PC-9 (cell line): ENCODE data around the gene SERPINH1. TPM values are rescaled to one million over a fixed set of nuclear protein-coding genes. Genes with fewer than 3 reads are reported as not detected.

Source experiments
- BruUV-seq: library from RNA; stranded (reverse); fragments of 400-500 nt; replicated peaks from 2 replicates; lab custom pipeline; 2021; lab: Mats Ljungman, UMichigan
- CTCF ChIA-PET: fragments of 300-600 bp; sonication (Branson Sonifier 250); formaldehyde crosslinking; loops from one replicate; lab custom pipeline; 2022; ENCODE audit warnings: antibody characterized with exemption; lab: Charles Lee
- POLR2A ChIA-PET: fragments of 300-600 bp; sonication (Branson Sonifier 250); formaldehyde crosslinking; loops from one replicate; lab custom pipeline; 2022; ENCODE audit warnings: antibody characterized with exemption; ENCODE audit not compliant: unreplicated experiment; lab: Charles Lee
- DNase-seq, 2 experiments: peaks; one replicate each; pipeline versions ENCODE4 v3.0.0 to v3.0.0-alpha.2; 2015 to 2022; ENCODE audit warnings: mixed read lengths in 1 of 2
- H2AFZ ChIP-seq: fragments of 200-600 bp; sonication (generic); 2 replicates; pipeline ENCODE4 v1.8.1; 2017; ENCODE audit warnings: antibody characterized with exemption
- H3F3A ChIP-seq: fragments of 200-600 bp; sonication (generic); 2 replicates; pipeline ENCODE4 v1.8.1; 2017; ENCODE audit warnings: antibody characterized with exemption, mild to moderate bottlenecking, low read depth; ENCODE audit not compliant: insufficient read depth
- H3K27ac ChIP-seq: fragments of 200-600 bp; sonication (generic); 2 replicates; pipeline ENCODE4 v1.6.1; 2016; ENCODE audit warnings: mixed run types
- H3K27me3 ChIP-seq: fragments of 200-600 bp; sonication (generic); 2 replicates; pipeline ENCODE4 v1.6.1; 2016; ENCODE audit warnings: low read depth, mixed run types; ENCODE audit not compliant: insufficient read depth
- H3K36me3 ChIP-seq: fragments of 200-600 bp; sonication (generic); 2 replicates; pipeline ENCODE4 v1.6.1; 2016; ENCODE audit warnings: low read depth, mixed run types
- H3K4me1 ChIP-seq: fragments of 200-600 bp; sonication (generic); replicated peaks from 2 replicates; pipeline ENCODE4 v1.6.1; 2016; ENCODE audit warnings: mixed run types; ENCODE audit not compliant: insufficient read depth
- H3K4me2 ChIP-seq: fragments of 200-600 bp; sonication (generic); 2 replicates; pipeline ENCODE4 v1.6.1; 2017; ENCODE audit warnings: mixed run types
- H3K4me3 ChIP-seq: fragments of 200-600 bp; sonication (generic); 2 replicates; pipeline ENCODE4 v1.6.1; 2016; ENCODE audit warnings: mixed run types
- H3K79me2 ChIP-seq: fragments of 200-600 bp; sonication (generic); 2 replicates; pipeline ENCODE4 v1.6.1; 2017; ENCODE audit warnings: low read depth, mixed run types
- H3K9me2 ChIP-seq: fragments of 200-600 bp; sonication (generic); 2 replicates; pipeline ENCODE4 v1.8.1; 2017; ENCODE audit warnings: mild to moderate bottlenecking; ENCODE audit not compliant: insufficient read depth
- H3K9me3 ChIP-seq: fragments of 200-600 bp; sonication (generic); 2 replicates; pipeline ENCODE4 v1.8.1; 2016; ENCODE audit warnings: low read depth; ENCODE audit not compliant: insufficient read depth
- H4K20me1 ChIP-seq: fragments of 200-600 bp; sonication (generic); 2 replicates; pipeline ENCODE4 v1.8.1; 2017; ENCODE audit not compliant: insufficient read depth
- EZH2 ChIP-seq: fragments of 200-600 bp; sonication (generic); IDR thresholded peaks from 2 replicates; pipeline ENCODE4 v1.8.0; 2017; ENCODE audit warnings: antibody characterized with exemption, low read depth
- intact Hi-C: fragments of 100-400 bp; cut with micrococcal nuclease; formaldehyde crosslinking; loops from one replicate; pipeline ENCODE4 v1.10.0; 2022; ENCODE audit not compliant: unreplicated experiment
- total RNA-seq: library from RNA; stranded (reverse); gene quantifications from 2 replicates; pipeline ENCODE4 v1.2.3, GENCODE V29; 2021
- TF ChIP-seq, protein P1 (sequence below): fragments of 200-600 bp; sonication (generic); conservative IDR thresholded peaks from 2 replicates; pipeline ENCODE4 v1.6.1; 2017; ENCODE audit warnings: mixed run types, antibody characterized with exemption, mild to moderate bottlenecking, moderate library complexity

SERPINH1 gene
- total RNA-seq, 1 experiment from 2014 or later = 152 TPM

GRCh38 chr11:75541193-75542087 lies 20.6 kb upstream of the SERPINH1 start:
- DNase-seq = no peak
- Histone ChIP-seq H3K36me3 (no peaks in the 10 kb centered on the region), H3K4me1 (peaks cover 22% of the 10 kb centered on the region), H3K4me2 (no peak overlapping the region), H3K79me2 (no peaks in the 10 kb centered on the region), H3K27me3 (no peaks in the 10 kb centered on the region), H3K9me3 (no peaks in the 10 kb centered on the region), H3K9me2 (no peaks in the 10 kb centered on the region), H2AFZ (no peak overlapping the region), H3F3A (peaks cover 24% of the 10 kb centered on the region; the same call in 1 of the 2 replicates), H3K27ac (no peak overlapping the region), H4K20me1 (no peaks in the 10 kb centered on the region), H3K4me3 (no peak overlapping the region)
- no TSS peak for BruUV-seq
- intact Hi-C loops = no loop called here
- CTCF ChIA-PET = interaction anchor here (0.6 kb wide), 1 partner anchor 769 kb away, joined by 6 read pairs; no protein-coding TSS in a partner anchor
- POLR2A ChIA-PET = no interaction called here
- no peak for TF ChIP-seq EZH2
- TF ChIP-seq, protein P1, sequence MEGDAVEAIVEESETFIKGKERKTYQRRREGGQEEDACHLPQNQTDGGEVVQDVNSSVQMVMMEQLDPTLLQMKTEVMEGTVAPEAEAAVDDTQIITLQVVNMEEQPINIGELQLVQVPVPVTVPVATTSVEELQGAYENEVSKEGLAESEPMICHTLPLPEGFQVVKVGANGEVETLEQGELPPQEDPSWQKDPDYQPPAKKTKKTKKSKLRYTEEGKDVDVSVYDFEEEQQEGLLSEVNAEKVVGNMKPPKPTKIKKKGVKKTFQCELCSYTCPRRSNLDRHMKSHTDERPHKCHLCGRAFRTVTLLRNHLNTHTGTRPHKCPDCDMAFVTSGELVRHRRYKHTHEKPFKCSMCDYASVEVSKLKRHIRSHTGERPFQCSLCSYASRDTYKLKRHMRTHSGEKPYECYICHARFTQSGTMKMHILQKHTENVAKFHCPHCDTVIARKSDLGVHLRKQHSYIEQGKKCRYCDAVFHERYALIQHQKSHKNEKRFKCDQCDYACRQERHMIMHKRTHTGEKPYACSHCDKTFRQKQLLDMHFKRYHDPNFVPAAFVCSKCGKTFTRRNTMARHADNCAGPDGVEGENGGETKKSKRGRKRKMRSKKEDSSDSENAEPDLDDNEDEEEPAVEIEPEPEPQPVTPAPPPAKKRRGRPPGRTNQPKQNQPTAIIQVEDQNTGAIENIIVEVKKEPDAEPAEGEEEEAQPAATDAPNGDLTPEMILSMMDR = no peak

DNA sequence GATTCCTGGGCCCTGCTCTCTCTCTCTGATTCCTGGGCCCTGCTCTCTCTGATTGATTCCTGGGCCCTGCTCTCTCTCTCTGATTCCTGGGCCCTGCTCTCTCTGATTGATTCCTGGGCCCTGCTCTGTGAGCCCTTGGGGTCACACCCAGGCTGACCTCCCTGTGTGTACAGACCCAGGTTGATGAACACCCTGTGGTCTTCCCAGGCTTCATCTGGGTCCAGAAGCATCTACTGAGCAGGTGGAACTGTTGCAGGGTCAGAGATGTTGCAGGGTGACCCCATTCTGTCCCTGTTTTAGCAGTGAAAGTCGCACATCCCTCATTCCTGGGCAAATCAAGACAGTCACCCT lies 20.0 kb upstream of the SERPINH1 start:
- H3K27ac ChIP-seq = no peak overlapping the region
- POLR2A ChIA-PET = no interaction called here
- no peaks in the 10 kb centered on the region for H3K9me3 ChIP-seq
- no peak overlapping the region for H3K4me3 ChIP-seq
- no peak for DNase-seq
- H3F3A ChIP-seq = peaks cover 18% of the 10 kb centered on the region; the same call in 1 of the 2 replicates
- H3K27me3 ChIP-seq = no peaks in the 10 kb centered on the region
- intact Hi-C loops = no loop called here
- no peaks in the 10 kb centered on the region for H3K79me2 ChIP-seq
- TF ChIP-seq, protein P1 = no peak
- TF ChIP-seq EZH2 = no peak
- no peak overlapping the region for H3K4me2 ChIP-seq
- no peak overlapping the region for H2AFZ ChIP-seq
- H3K4me1 ChIP-seq = peaks cover 15% of the 10 kb centered on the region
- H3K9me2 ChIP-seq = no peaks in the 10 kb centered on the region
- CTCF ChIA-PET = no interaction called here
- H3K36me3 ChIP-seq = no peaks in the 10 kb centered on the region
- H4K20me1 ChIP-seq = no peaks in the 10 kb centered on the region
- BruUV-seq = no TSS peak

DNA sequence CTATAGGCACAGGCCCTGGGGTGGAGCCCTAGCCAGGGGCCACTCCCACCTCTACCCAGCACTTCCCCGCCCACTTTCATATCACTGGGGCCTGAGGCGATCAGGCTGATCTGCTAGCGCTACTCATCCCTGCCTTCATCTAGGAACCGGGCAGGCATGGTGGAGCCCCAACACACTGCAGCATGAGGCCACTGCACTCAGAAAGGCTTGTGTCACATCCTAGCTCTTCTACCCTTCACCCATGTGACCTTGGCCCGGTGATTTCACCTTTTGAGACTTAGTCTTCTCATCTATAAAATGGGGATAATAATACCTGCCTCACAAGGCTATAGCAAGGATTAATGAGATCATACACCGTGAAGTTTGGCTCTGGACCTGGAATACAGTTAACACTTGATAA lies 18.2 kb upstream of the SERPINH1 start:
- no peaks in the 10 kb centered on the region for H3K79me2 ChIP-seq
- no peak overlapping the region for H3K4me2 ChIP-seq
- BruUV-seq = no TSS peak
- H3K9me2 ChIP-seq = no peaks in the 10 kb centered on the region
- H3K36me3 ChIP-seq = no peaks in the 10 kb centered on the region
- no peak overlapping the region for H3K4me3 ChIP-seq
- H3K4me1 ChIP-seq = no peaks in the 10 kb centered on the region
- peaks cover 7% of the 10 kb centered on the region; the same call in 1 of the 2 replicates for H3F3A ChIP-seq
- ChIA-PET CTCF (no interaction called here), POLR2A (no interaction called here)
- no peaks in the 10 kb centered on the region for H4K20me1 ChIP-seq
- H3K27ac ChIP-seq = no peak overlapping the region
- H3K27me3 ChIP-seq = no peaks in the 10 kb centered on the region
- H2AFZ ChIP-seq = no peak overlapping the region
- H3K9me3 ChIP-seq = no peaks in the 10 kb centered on the region
- TF ChIP-seq EZH2 = no peak
- TF ChIP-seq, protein P1 = no peak
- no peak for DNase-seq
- intact Hi-C loops = no loop called here
